Urinary bladder (tissue), 4 donors: ENCODE data around the gene C20orf173. TPM values are rescaled to one million over a fixed set of nuclear protein-coding genes. Genes with fewer than 3 reads are reported as not detected.

ENCODE experiments used
- DNase-seq: peaks from one replicate; pipeline ENCODE4 v3.0.0-alpha.2; 2015; ENCODE audit errors: extremely low spot score
- H3K27ac ChIP-seq: one replicate; pipeline ENCODE4 v1.5.1; 2013; ENCODE audit warnings: low read depth, mild to moderate bottlenecking, moderate library complexity
- H3K36me3 ChIP-seq: one replicate; pipeline ENCODE4 v1.6.1; 2013; ENCODE audit warnings: mild to moderate bottlenecking, moderate library complexity; ENCODE audit not compliant: insufficient read depth
- H3K4me1 ChIP-seq: one replicate; pipeline ENCODE4 v1.6.1; 2013; ENCODE audit warnings: mild to moderate bottlenecking, moderate library complexity; ENCODE audit not compliant: insufficient read depth
- H3K4me3 ChIP-seq: one replicate; pipeline ENCODE4 v1.5.1; 2013; ENCODE audit warnings: low read depth, low read length
- WGBS: extraction: QIAGEN DNeasy Blood & Tissue Kit; methylation state at CpG from one replicate; pipeline ENCODE4 v1.1.7; 2013; 5-methylcytosine and 5-hydroxymethylcytosine counted together
- polyA plus RNA-seq: library from polyadenylated mRNA; stranded (reverse); fragments of 200-250 nt; gene quantifications from one replicate; pipeline ENCODE4 v1.2.3, GENCODE V29; 2013
- total RNA-seq: library from RNA; depleted of rRNA; stranded (reverse); fragments of >200 nt; gene quantifications from one replicate; pipeline ENCODE4 v1.2.3, GENCODE V29; 2014
- donor health status: healthy with polysubstance abuse.
- donor health status: healthy.

Gene C20orf173, protein sequence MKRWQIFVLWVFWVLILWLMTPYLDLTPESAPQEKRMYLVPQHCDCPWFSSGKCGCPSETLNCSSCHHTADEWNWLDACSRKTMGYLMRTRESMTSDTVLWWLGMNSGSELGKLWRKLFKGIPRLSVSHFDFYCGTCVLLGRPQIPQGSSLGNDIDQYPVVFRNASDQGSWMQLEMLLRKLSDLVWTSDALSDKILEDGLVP
- total RNA-seq (not detected), polyA plus RNA-seq (not detected)

GRCh38 chr20:35529552-35529951 is at the start of gene C20orf173:
Gene C20orf173 (minus strand): TSS chr20:35529652. CDS start chr20:35529373, 279 bp downstream.
- DNase-seq = no peak
- Histone ChIP-seq H3K4me1 (no peaks in the 10 kb centered on the region), H3K27ac (no peak within 1 kb of the TSS), H3K36me3 (no peaks in the 10 kb centered on the region), H3K4me3 (no peak within 1 kb of the TSS)
- 91% methylated on average over 2 of the region's 2 CpGs for whole genome bisulfite sequencing

GRCh38 chr20:35579196-35579595 is 49.7 kb upstream of the C20orf173 start:
- DNase-seq = no peak
- Histone ChIP-seq H3K27ac (no peak overlapping the region), H3K4me1 (no peaks in the 10 kb centered on the region), H3K36me3 (no peaks in the 10 kb centered on the region), H3K4me3 (no peak overlapping the region)
- WGBS = 94% methylated on average over 6 of the region's 6 CpGs

GRCh38 chr20:35578469-35578868 is 49.0 kb upstream of the C20orf173 start:
- Histone ChIP-seq H3K4me3 (no peak overlapping the region), H3K4me1 (no peaks in the 10 kb centered on the region), H3K36me3 (no peaks in the 10 kb centered on the region), H3K27ac (no peak overlapping the region)
- WGBS = 88% methylated on average over 8 of the region's 8 CpGs
- no peak for DNase-seq

- Histone ChIP-seq H3K4me3 (no peak overlapping the region), H3K4me1 (no peaks in the 10 kb centered on the region), H3K36me3 (no peaks in the 10 kb centered on the region), H3K27ac (peak overlapping the region; percentile 27)
- no peak for DNase-seq
- WGBS = 58% methylated on average over 3 of the region's 3 CpGs
Observed at GRCh38 chr20:35576816-35577215, 47.4 kb upstream of the C20orf173 start.

GRCh38 chr20:35575958-35576357 is 46.5 kb upstream of the C20orf173 start:
- peak overlapping the region; percentile 53 for H3K27ac ChIP-seq
- peak; percentile 85 for DNase-seq
- no peak overlapping the region for H3K4me3 ChIP-seq
- WGBS = 63% methylated on average over 4 of the region's 4 CpGs
- H3K36me3 ChIP-seq = no peaks in the 10 kb centered on the region
- H3K4me1 ChIP-seq = no peaks in the 10 kb centered on the region

DNA sequence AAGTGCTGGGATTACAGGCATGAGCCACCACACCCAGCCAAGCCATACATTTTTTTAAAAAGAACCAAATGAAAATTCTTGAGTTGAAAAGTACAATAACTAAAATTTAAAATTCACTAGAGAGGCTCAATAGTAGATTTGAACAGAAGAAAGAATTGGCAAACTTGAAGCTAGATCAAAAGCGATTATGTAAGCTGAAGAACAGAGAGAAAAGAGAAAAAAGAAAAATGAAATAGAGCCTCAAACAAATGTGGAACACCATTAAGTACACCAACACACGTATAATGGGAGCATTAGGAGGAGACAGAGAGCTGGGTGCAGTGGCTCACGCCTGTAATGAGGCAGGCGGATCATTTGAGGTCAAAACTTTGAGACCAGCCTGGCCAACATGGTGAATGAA is 43.4 kb upstream of the C20orf173 start:
- DNase-seq = no peak
- WGBS = 94% methylated on average over 4 of the region's 4 CpGs
- Histone ChIP-seq H3K27ac (no peak overlapping the region), H3K4me3 (no peak overlapping the region), H3K36me3 (no peaks in the 10 kb centered on the region), H3K4me1 (no peaks in the 10 kb centered on the region)

DNA sequence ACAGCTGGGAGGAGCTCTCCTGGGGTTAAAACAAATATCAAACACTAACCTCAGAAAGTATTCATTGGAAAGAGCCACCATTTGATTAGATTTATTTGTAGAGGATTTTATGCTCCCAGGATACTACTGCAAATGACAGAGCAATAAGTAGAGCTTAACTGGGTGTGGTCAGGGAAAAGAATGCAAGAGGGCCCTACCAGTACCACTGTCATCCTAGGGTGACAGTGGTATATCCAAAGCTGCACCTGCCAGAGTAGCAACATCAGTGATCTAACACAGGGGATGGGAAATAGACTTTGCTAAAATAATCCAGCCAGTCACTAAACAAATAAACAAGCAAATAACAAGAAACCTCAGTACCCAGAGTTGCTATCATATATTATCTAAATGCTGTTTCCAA is 42.1 kb upstream of the C20orf173 start:
- no peak for DNase-seq
- Histone ChIP-seq H3K4me3 (no peak overlapping the region), H3K4me1 (no peaks in the 10 kb centered on the region), H3K27ac (peak overlapping the region; percentile 50), H3K36me3 (no peaks in the 10 kb centered on the region)

DNA sequence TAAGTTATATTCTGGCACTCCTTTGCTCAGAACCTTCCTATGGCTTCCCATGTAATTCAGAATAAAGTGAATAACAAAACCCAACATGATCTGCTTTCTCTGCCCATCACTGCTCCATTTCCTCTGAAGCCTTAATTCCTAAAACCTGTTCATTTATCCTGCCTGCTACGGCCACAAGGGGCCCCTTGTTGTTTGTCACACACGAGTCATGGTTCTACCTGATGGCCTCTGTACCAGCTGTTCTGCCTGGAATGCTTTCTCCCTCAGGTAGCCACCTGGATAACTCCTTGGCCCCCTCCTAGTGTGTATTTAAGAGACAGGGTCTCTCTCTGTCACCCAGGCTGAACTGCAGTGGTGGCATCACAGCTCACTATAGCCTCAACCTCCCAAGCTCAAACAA is 39.2 kb upstream of the C20orf173 start:
- no peak for DNase-seq
- H3K4me1 ChIP-seq = no peaks in the 10 kb centered on the region
- H3K4me3 ChIP-seq = no peak overlapping the region
- no peak overlapping the region for H3K27ac ChIP-seq
- WGBS = 11% methylated on average over 2 of the region's 2 CpGs
- peaks cover under 1% of the 10 kb centered on the region for H3K36me3 ChIP-seq

GRCh38 chr20:35564905-35565304 is 35.5 kb upstream of the C20orf173 start:
- 92% methylated on average over 7 of the region's 7 CpGs for WGBS

DNA sequence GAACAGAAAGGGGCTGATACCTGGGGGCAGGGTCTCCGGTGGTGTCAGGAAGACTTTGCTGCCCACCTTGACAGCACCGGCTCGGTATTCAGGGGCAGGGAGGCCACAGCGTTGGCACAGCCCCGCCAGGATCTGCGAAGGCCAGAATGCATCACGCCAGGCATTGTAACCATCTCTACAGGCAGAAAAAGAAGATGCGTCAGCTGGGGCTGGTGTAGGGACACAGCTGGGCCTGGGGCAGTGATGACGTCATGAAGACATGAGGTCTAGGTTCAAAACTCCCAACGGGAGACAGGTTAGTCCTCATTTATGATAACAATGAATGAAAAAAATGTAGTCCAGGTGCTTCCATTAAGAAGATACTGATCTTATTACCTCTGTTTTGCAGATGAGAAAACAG is 34.4 kb upstream of the C20orf173 start:
- H3K36me3 ChIP-seq = peaks cover 1% of the 10 kb centered on the region
- WGBS = 91% methylated on average over 10 of the region's 10 CpGs
- no peak overlapping the region for H3K27ac ChIP-seq
- no peaks in the 10 kb centered on the region for H3K4me1 ChIP-seq
- no peak for DNase-seq
- no peak overlapping the region for H3K4me3 ChIP-seq

More at GRCh38 chr20:35564905-35565304, 35.5 kb upstream of the C20orf173 start:
- no peak for DNase-seq
- Histone ChIP-seq H3K4me1 (no peaks in the 10 kb centered on the region), H3K4me3 (no peak overlapping the region), H3K27ac (no peak overlapping the region), H3K36me3 (peaks cover 1% of the 10 kb centered on the region)

GRCh38 chr20:35562541-35563110 is 33.2 kb upstream of the C20orf173 start:
- Histone ChIP-seq H3K4me1 (no peaks in the 10 kb centered on the region), H3K27ac (no peak overlapping the region), H3K4me3 (no peak overlapping the region), H3K36me3 (peaks cover 1% of the 10 kb centered on the region)
- DNase-seq = no peak
- whole genome bisulfite sequencing = 81% methylated on average over 10 of the region's 10 CpGs

DNA sequence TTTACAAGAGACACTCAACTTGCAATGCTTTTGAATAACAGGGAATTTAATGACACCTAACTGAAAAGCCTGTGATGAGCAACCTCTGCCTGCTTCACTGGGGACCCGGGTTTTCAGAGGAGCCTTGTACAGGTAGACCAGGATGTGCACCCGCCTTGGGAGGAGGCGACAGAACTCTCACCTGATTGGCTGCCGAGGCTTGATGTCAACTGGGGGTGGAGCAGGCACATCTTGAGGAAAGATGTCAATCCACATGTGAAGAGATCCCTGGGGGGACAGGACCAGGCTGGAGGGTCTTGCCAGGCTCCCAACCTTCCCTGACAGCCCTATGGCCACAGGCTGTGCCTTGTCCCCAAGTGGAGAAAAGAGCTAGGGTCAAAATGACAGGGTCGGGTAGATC is 32.2 kb upstream of the C20orf173 start:
- no peak overlapping the region for H3K4me3 ChIP-seq
- no peak overlapping the region for H3K27ac ChIP-seq
- 54% methylated on average over 5 of the region's 5 CpGs for WGBS
- peaks cover 4% of the 10 kb centered on the region for H3K36me3 ChIP-seq
- DNase-seq = no peak
- H3K4me1 ChIP-seq = no peaks in the 10 kb centered on the region

DNA sequence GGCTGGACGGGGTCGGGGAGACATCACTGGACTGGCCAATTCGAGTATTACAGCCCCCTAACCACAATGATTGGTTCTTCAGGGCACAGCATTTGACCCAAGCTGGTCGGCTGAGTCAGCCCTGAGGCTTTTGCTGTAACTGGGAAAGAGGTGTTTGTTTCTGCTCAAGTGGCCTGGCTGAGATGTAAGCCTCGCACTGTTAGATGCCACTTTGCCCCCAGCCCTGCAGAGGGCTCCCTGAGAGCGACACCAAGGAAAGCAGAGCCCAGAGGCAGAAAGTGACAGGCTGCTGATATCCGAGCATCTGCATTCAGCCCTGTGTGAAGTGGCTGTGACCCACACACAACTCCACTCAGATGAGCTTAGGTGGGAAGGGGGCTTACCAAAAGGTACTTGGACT is 31.8 kb upstream of the C20orf173 start:
- H3K4me1 ChIP-seq = no peaks in the 10 kb centered on the region
- no peak for DNase-seq
- no peak overlapping the region for H3K4me3 ChIP-seq
- 17% methylated on average over 7 of the region's 7 CpGs for WGBS
- H3K27ac ChIP-seq = no peak overlapping the region
- peaks cover 6% of the 10 kb centered on the region for H3K36me3 ChIP-seq

- Histone ChIP-seq H3K36me3 (peaks cover 6% of the 10 kb centered on the region), H3K4me3 (no peak overlapping the region), H3K27ac (peak overlapping the region; percentile 40), H3K4me1 (no peaks in the 10 kb centered on the region)
- WGBS = 58% methylated on average over 10 of the region's 10 CpGs
- no peak for DNase-seq
Observed at GRCh38 chr20:35560541-35560940, 31.1 kb upstream of the C20orf173 start.
